Stimulated activated CD4-positive, alpha-beta T cell treated with anti-CD3 and anti-CD28 coated beads, TNF-alpha, amount 100 ng/mL, for 1 hour (primary cell): ENCODE data around the gene PLA2G7.

Source experiments
- DNase-seq, 3 donors: peaks; one replicate each; pipeline ENCODE4 v3.0.0-alpha.2; 2020; ENCODE audit warnings: low read depth in 3 of 3, low spot score in 1 of 3

Gene PLA2G7

GRCh38 chr6:46689657-46690056 is 45.5 kb downstream of the PLA2G7 start:
- no peak for DNase-seq

GRCh38 chr6:46688966-46689335 is 46.2 kb downstream of the PLA2G7 start:
- no peak for DNase-seq

GRCh38 chr6:46688117-46688965 is 46.8 kb downstream of the PLA2G7 start:
- no peak for DNase-seq

GRCh38 chr6:46687619-46688097 is 47.5 kb downstream of the PLA2G7 start, which contains the start of gene TDRD6:
TDRD6 (plus strand) TSS chr6:46687885; CDS start chr6:46688129, 244 bp downstream.
- no peak for DNase-seq

GRCh38 chr6:46684771-46685170 is 50.4 kb downstream of the PLA2G7 start:
- DNase-seq, result no peak

GRCh38 chr6:46677314-46677654 is 57.9 kb downstream of the PLA2G7 start:
- DNase-seq, result no peak

- DNase-seq, result no peak
These were observed 58.4 kb downstream of the PLA2G7 start for GRCh38 chr6:46676604-46677313.

GRCh38 chr6:46674410-46674809 is 60.8 kb downstream of the PLA2G7 start:
- no peak for DNase-seq

- no peak for DNase-seq
These were observed 67.8 kb downstream of the PLA2G7 start for GRCh38 chr6:46667377-46667776.

- DNase-seq, result no peak
These were observed 73.7 kb downstream of the PLA2G7 start for GRCh38 chr6:46661483-46661882.

- DNase-seq, result no peak
These were observed 77.5 kb downstream of the PLA2G7 start for GRCh38 chr6:46657642-46658041.

GRCh38 chr6:46655803-46656202 is 79.4 kb downstream of the PLA2G7 start:
- DNase-seq, result no peak
